Measurements from ENCODE around the gene SPACA4.

- TF ChIP-seq CTCF (IDR thresholded peaks at IDR 0.05; ENCODE audit: low read depth, low read length, missing input control) (no peak), JUND (IDR thresholded peaks at IDR 0.05) (no peak), REST (IDR thresholded peaks at IDR 0.05) (no peak), RAD21 (IDR thresholded peaks at IDR 0.05) (no peak), FOXA1 (IDR thresholded peaks at IDR 0.05) (no peak), YY1 (IDR thresholded peaks at IDR 0.05) (no peak), SP1 (IDR thresholded peaks at IDR 0.05) (no peak)
- TF ChIP-seq, protein P1, sequence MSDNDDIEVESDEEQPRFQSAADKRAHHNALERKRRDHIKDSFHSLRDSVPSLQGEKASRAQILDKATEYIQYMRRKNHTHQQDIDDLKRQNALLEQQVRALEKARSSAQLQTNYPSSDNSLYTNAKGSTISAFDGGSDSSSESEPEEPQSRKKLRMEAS (IDR thresholded peaks at IDR 0.05): no peak
- TF ChIP-seq, protein P2, sequence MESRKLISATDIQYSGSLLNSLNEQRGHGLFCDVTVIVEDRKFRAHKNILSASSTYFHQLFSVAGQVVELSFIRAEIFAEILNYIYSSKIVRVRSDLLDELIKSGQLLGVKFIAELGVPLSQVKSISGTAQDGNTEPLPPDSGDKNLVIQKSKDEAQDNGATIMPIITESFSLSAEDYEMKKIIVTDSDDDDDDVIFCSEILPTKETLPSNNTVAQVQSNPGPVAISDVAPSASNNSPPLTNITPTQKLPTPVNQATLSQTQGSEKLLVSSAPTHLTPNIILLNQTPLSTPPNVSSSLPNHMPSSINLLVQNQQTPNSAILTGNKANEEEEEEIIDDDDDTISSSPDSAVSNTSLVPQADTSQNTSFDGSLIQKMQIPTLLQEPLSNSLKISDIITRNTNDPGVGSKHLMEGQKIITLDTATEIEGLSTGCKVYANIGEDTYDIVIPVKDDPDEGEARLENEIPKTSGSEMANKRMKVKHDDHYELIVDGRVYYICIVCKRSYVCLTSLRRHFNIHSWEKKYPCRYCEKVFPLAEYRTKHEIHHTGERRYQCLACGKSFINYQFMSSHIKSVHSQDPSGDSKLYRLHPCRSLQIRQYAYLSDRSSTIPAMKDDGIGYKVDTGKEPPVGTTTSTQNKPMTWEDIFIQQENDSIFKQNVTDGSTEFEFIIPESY (IDR thresholded peaks at IDR 0.05): no peak
- TF ChIP-seq, protein P3, sequence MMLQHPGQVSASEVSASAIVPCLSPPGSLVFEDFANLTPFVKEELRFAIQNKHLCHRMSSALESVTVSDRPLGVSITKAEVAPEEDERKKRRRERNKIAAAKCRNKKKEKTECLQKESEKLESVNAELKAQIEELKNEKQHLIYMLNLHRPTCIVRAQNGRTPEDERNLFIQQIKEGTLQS (IDR thresholded peaks at IDR 0.05): no peak
Measured at GRCh38 chr19:48639483-48640375, 33.2 kb downstream of the SPACA4 start.

All from liver (tissue), 3 donors.